Osteoblast (primary cell): ENCODE results near the gene CD8B2. TPM values are rescaled to one million over a fixed set of nuclear protein-coding genes. Genes with fewer than 3 reads are reported as not detected.

Source experiments
- DNase-seq: peaks from one replicate; pipeline ENCODE4 v3.0.0; 2011; ENCODE audit warnings: low spot score, mixed read lengths; ENCODE audit not compliant: insufficient read length; ENCODE audit errors: missing footprints
- H2AFZ ChIP-seq: 2 replicates; pipeline ENCODE4 v1.6.0; 2011; ENCODE audit warnings: mild to moderate bottlenecking, low read length
- H3K27ac ChIP-seq: 2 replicates; pipeline ENCODE4 v1.5.1; 2011; ENCODE audit warnings: mild to moderate bottlenecking, low read depth, low read length, moderate library complexity
- H3K27me3 ChIP-seq: 2 replicates; pipeline ENCODE4 v1.6.0; 2012; ENCODE audit warnings: mild to moderate bottlenecking, control low read depth, inconsistent platforms, low read length, moderate library complexity; ENCODE audit not compliant: insufficient read depth
- H3K36me3 ChIP-seq: 2 replicates; pipeline ENCODE4 v1.5.1; 2011; ENCODE audit warnings: mild to moderate bottlenecking, low read length, control low read depth, moderate library complexity; ENCODE audit not compliant: insufficient read depth
- H3K4me1 ChIP-seq: 2 replicates; pipeline ENCODE4 v1.5.1; 2011; ENCODE audit warnings: mild to moderate bottlenecking, low read length, control low read depth, moderate library complexity; ENCODE audit not compliant: insufficient read depth
- H3K4me2 ChIP-seq: 2 replicates; pipeline ENCODE4 v1.6.0; 2011; ENCODE audit warnings: mild to moderate bottlenecking, low read length; ENCODE audit not compliant: insufficient read depth
- H3K4me3 ChIP-seq: fragments of 200-600 bp; sonication (generic); 3 replicates; pipeline ENCODE4 v1.5.1; 2012; ENCODE audit warnings: mild to moderate bottlenecking, low read length, inconsistent platforms; ENCODE audit not compliant: insufficient read depth
- H3K79me2 ChIP-seq: 2 replicates; pipeline ENCODE4 v1.6.0; 2012; ENCODE audit warnings: mild to moderate bottlenecking, low read length, control low read depth, inconsistent platforms; ENCODE audit not compliant: insufficient read depth
- H3K9me3 ChIP-seq: 2 replicates; pipeline ENCODE4 v1.5.1; 2011; ENCODE audit warnings: low read depth, low read length, control low read depth
- H4K20me1 ChIP-seq: 2 replicates; pipeline ENCODE4 v1.6.0; 2012; ENCODE audit warnings: mild to moderate bottlenecking, low read length, control low read depth; ENCODE audit not compliant: insufficient read depth
- CTCF ChIP-seq: IDR thresholded peaks from 2 replicates; pipeline ENCODE4 v1.5.1; 2011; ENCODE audit warnings: mild to moderate bottlenecking, low read depth, low read length, moderate library complexity; ENCODE audit errors: extremely low read depth
- total RNA-seq: library from RNA; depleted of rRNA; stranded (reverse); fragments of >200 nt; gene quantifications from 2 replicates; pipeline ENCODE4 v1.2.3, GENCODE V29; 2012

CD8B2 gene
- total RNA-seq, 1 donor = not detected

- H4K20me1 ChIP-seq = no peaks in the 10 kb centered on the region
Observed at GRCh38 chr2:106561803-106562202, 74.6 kb downstream of the CD8B2 start.

GRCh38 chr2:106562268-106563186 is 75.4 kb downstream of the CD8B2 start:
- no peak for DNase-seq

More at GRCh38 chr2:106561803-106562202, 74.6 kb downstream of the CD8B2 start:
- Histone ChIP-seq H3K36me3 (no peaks in the 10 kb centered on the region), H2AFZ (no peak overlapping the region), H3K4me1 (no peaks in the 10 kb centered on the region), H3K27ac (no peak overlapping the region), H3K27me3 (no peaks in the 10 kb centered on the region), H3K4me2 (no peak overlapping the region), H3K79me2 (no peaks in the 10 kb centered on the region), H3K9me3 (no peaks in the 10 kb centered on the region), H3K4me3 (no peak overlapping the region)
- DNase-seq = no peak
- no peak for TF ChIP-seq CTCF

GRCh38 chr2:106563195-106563594 is 76.0 kb downstream of the CD8B2 start:
- Histone ChIP-seq H3K9me3 (no peaks in the 10 kb centered on the region), H3K4me2 (no peak overlapping the region), H3K79me2 (no peaks in the 10 kb centered on the region), H3K27me3 (no peaks in the 10 kb centered on the region), H2AFZ (no peak overlapping the region), H3K4me1 (no peaks in the 10 kb centered on the region), H4K20me1 (no peaks in the 10 kb centered on the region), H3K27ac (no peak overlapping the region), H3K4me3 (no peak overlapping the region), H3K36me3 (no peaks in the 10 kb centered on the region)
- DNase-seq = no peak
- no peak for TF ChIP-seq CTCF

More at GRCh38 chr2:106562268-106563186, 75.4 kb downstream of the CD8B2 start:
- H3K4me2 ChIP-seq = no peak overlapping the region
- no peak for TF ChIP-seq CTCF
- no peak overlapping the region for H3K27ac ChIP-seq
- H3K79me2 ChIP-seq = no peaks in the 10 kb centered on the region
- H2AFZ ChIP-seq = no peak overlapping the region
- no peak overlapping the region for H3K4me3 ChIP-seq
- H3K36me3 ChIP-seq = no peaks in the 10 kb centered on the region
- H3K9me3 ChIP-seq = no peaks in the 10 kb centered on the region
- H4K20me1 ChIP-seq = no peaks in the 10 kb centered on the region
- H3K4me1 ChIP-seq = no peaks in the 10 kb centered on the region
- no peaks in the 10 kb centered on the region for H3K27me3 ChIP-seq

- H3K79me2 ChIP-seq = no peaks in the 10 kb centered on the region
- no peaks in the 10 kb centered on the region for H3K36me3 ChIP-seq
- no peak overlapping the region for H3K4me2 ChIP-seq
- no peak for DNase-seq
- H3K27ac ChIP-seq = no peak overlapping the region
- H4K20me1 ChIP-seq = no peaks in the 10 kb centered on the region
- no peaks in the 10 kb centered on the region for H3K4me1 ChIP-seq
- no peaks in the 10 kb centered on the region for H3K27me3 ChIP-seq
- no peak for TF ChIP-seq CTCF
- H3K9me3 ChIP-seq = no peaks in the 10 kb centered on the region
- no peak overlapping the region for H3K4me3 ChIP-seq
- no peak overlapping the region for H2AFZ ChIP-seq
Observed at GRCh38 chr2:106565599-106565998, 78.4 kb downstream of the CD8B2 start.
